Suprapubic skin (tissue), 3 donors: Measurements from ENCODE around the gene PGC.

ENCODE experiments used
- EP300 ChIP-seq: sonication (generic); formaldehyde crosslinking; IDR thresholded peaks from one replicate; pipeline ENCODE4 v1.6.1; 2017; ENCODE audit warnings: antibody characterized with exemption
- POLR2A ChIP-seq, 2 donors: fragments of 450-650 bp; IDR thresholded peaks; one replicate each; pipeline ENCODE4 v1.6.1; 2017; ENCODE audit warnings: antibody characterized with exemption in 2 of 2, mild to moderate bottlenecking in 2 of 2, moderate library complexity in 2 of 2
- TF ChIP-seq, protein P1 (sequence below), 2 donors: fragments of 200-600 bp in 1 of 2; fragments of 450-650 bp in 1 of 2; sonication (generic) in 1 of 2; IDR thresholded peaks; one replicate each; pipeline ENCODE4 v1.5.1; 2016 to 2019; ENCODE audit warnings: antibody characterized with exemption in 2 of 2, mild to moderate bottlenecking in 1 of 2, moderate library complexity in 1 of 2

- TF ChIP-seq POLR2A (IDR thresholded peaks at IDR 0.05) (no peak), EP300 (no peak)
- TF ChIP-seq, protein P1, sequence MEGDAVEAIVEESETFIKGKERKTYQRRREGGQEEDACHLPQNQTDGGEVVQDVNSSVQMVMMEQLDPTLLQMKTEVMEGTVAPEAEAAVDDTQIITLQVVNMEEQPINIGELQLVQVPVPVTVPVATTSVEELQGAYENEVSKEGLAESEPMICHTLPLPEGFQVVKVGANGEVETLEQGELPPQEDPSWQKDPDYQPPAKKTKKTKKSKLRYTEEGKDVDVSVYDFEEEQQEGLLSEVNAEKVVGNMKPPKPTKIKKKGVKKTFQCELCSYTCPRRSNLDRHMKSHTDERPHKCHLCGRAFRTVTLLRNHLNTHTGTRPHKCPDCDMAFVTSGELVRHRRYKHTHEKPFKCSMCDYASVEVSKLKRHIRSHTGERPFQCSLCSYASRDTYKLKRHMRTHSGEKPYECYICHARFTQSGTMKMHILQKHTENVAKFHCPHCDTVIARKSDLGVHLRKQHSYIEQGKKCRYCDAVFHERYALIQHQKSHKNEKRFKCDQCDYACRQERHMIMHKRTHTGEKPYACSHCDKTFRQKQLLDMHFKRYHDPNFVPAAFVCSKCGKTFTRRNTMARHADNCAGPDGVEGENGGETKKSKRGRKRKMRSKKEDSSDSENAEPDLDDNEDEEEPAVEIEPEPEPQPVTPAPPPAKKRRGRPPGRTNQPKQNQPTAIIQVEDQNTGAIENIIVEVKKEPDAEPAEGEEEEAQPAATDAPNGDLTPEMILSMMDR (IDR thresholded peaks at IDR 0.05): no peak
These were observed 38.1 kb upstream of the PGC start for GRCh38 chr6:41785254-41785653.
